Endothelial cell of umbilical vein (primary cell): ENCODE results near the gene TMEM208. TPM values are rescaled to one million over a fixed set of nuclear protein-coding genes. Genes with fewer than 3 reads are reported as not detected.

Source experiments
- BruUV-seq: library from RNA; stranded (reverse); fragments of 400-500 nt; replicated peaks from 2 replicates; lab custom pipeline; 2021; lab: Mats Ljungman, UMichigan
- CTCF ChIA-PET: fragments of 300-600, 350-600 bp; sonication (Branson Sonifier 250); formaldehyde crosslinking; loops from one replicate; lab custom pipeline; 2021; ENCODE audit warnings: antibody characterized with exemption, inconsistent platforms; lab: Charles Lee
- POLR2A ChIA-PET: fragments of 300-600, 350-600 bp; sonication (Branson Sonifier 250); formaldehyde crosslinking; loops from one replicate; lab custom pipeline; 2021; ENCODE audit warnings: antibody characterized with exemption, inconsistent platforms; lab: Charles Lee
- DNase-seq: peaks from one replicate; pipeline ENCODE4 v3.0.0-alpha.2; 2011; ENCODE audit warnings: low read depth, low spot score
- FAIRE-seq: peaks from 2 replicates; lab custom pipeline; 2011; peaks lifted over from hg19 to GRCh38; lab: Jason Lieb, UNC
- H2AFZ ChIP-seq: 2 replicates; pipeline ENCODE4 v1.6.0; 2012; ENCODE audit warnings: low read depth, low read length, control low read depth, inconsistent platforms
- H3K27ac ChIP-seq: 2 replicates; pipeline ENCODE4 v1.5.1; 2011; ENCODE audit warnings: low read depth, mild to moderate bottlenecking, control low read depth, low read length, moderate library complexity; ENCODE audit not compliant: insufficient read depth
- H3K27me3 ChIP-seq, 2 experiments: 2 replicates each; pipeline versions ENCODE4 v1.6.0 to v1.6.1; 2011; ENCODE audit warnings: low read length in 2 of 2, mixed read lengths in 1 of 2; ENCODE audit not compliant: control insufficient read depth in 2 of 2, insufficient read depth in 2 of 2
- H3K36me3 ChIP-seq, 2 experiments: 2 replicates in 1 of 2; 3 replicates in 1 of 2; pipeline ENCODE4 v1.5.1; 2011; ENCODE audit warnings: low read length in 2 of 2, mild to moderate bottlenecking in 1 of 2, moderate library complexity in 1 of 2; ENCODE audit not compliant: control insufficient read depth in 2 of 2, insufficient read depth in 2 of 2; ENCODE audit errors: extremely low read depth in 1 of 2
- H3K4me1 ChIP-seq: 3 replicates; pipeline ENCODE4 v1.5.1; 2011; ENCODE audit warnings: mild to moderate bottlenecking, low read length; ENCODE audit not compliant: control insufficient read depth, insufficient read depth; ENCODE audit errors: extremely low read depth
- H3K4me2 ChIP-seq: 2 replicates; pipeline ENCODE4 v1.6.1; 2011; ENCODE audit warnings: low read length, control low read depth, mixed read lengths; ENCODE audit not compliant: insufficient read depth
- H3K4me3 ChIP-seq, 3 experiments: fragments of 200-600 bp in 1 of 3; sonication (generic), shearing (Covaris generic) in 1 of 3; replicated peaks in 1 of 3; 2 replicates each; pipeline ENCODE4 v1.5.1; 2011 to 2016; ENCODE audit warnings: control low read depth in 3 of 3, low read length in 3 of 3, mild to moderate bottlenecking in 2 of 3, inconsistent platforms in 1 of 3, low read depth in 1 of 3, moderate library complexity in 1 of 3; ENCODE audit not compliant: insufficient read depth in 1 of 3
- H3K79me2 ChIP-seq: 2 replicates; pipeline ENCODE4 v1.6.0; 2012; ENCODE audit warnings: low read length, inconsistent platforms; ENCODE audit not compliant: control insufficient read depth, insufficient read depth
- H3K9ac ChIP-seq: replicated peaks from 2 replicates; pipeline ENCODE3; 2011; ENCODE audit warnings: low read length, control low read depth; ENCODE audit not compliant: insufficient read depth; ENCODE audit errors: extremely low read depth
- H3K9me1 ChIP-seq: replicated peaks from 3 replicates; pipeline ENCODE4 v1.6.0; 2011; ENCODE audit warnings: mild to moderate bottlenecking, low read length; ENCODE audit not compliant: control insufficient read depth, insufficient read depth; ENCODE audit errors: extremely low read depth
- H3K9me3 ChIP-seq: replicated peaks from 2 replicates; pipeline ENCODE4 v1.5.1; 2012; ENCODE audit warnings: low read length, inconsistent platforms; ENCODE audit not compliant: control insufficient read depth, insufficient read depth
- H4K20me1 ChIP-seq: replicated peaks from 2 replicates; pipeline ENCODE3; 2011; ENCODE audit warnings: mild to moderate bottlenecking, low read length; ENCODE audit not compliant: control insufficient read depth, insufficient read depth; ENCODE audit errors: extremely low read depth
- EZH2 ChIP-seq: IDR thresholded peaks from 2 replicates; pipeline ENCODE4 v1.6.1; 2012; ENCODE audit warnings: borderline replicate concordance, low read depth, mild to moderate bottlenecking, moderate library complexity, low read length, inconsistent platforms; ENCODE audit not compliant: severe bottlenecking
- FOS ChIP-seq: IDR thresholded peaks from 2 replicates; pipeline ENCODE4 v1.6.1; 2011; ENCODE audit warnings: mild to moderate bottlenecking, low read length, moderate library complexity, borderline replicate concordance; ENCODE audit not compliant: insufficient read depth
- GATA2 ChIP-seq: IDR thresholded peaks from 2 replicates; pipeline ENCODE4 v1.7.0; 2011; ENCODE audit warnings: low read depth, mild to moderate bottlenecking, moderate library complexity, mixed read lengths, low read length; ENCODE audit not compliant: insufficient read length, insufficient read depth
- JUN ChIP-seq: IDR thresholded peaks from 2 replicates; pipeline ENCODE4 v1.6.1; 2011; ENCODE audit warnings: borderline replicate concordance, low read depth; ENCODE audit not compliant: insufficient read length, insufficient read depth
- MYC ChIP-seq: IDR thresholded peaks from one replicate; pipeline ENCODE4 v1.6.1; 2011; ENCODE audit warnings: mild to moderate bottlenecking, low read depth, low read length
- POLR2A ChIP-seq: IDR thresholded peaks from 2 replicates; pipeline ENCODE4 v1.6.1; 2012; ENCODE audit warnings: low read depth, mild to moderate bottlenecking, control low read depth, low read length
- dilution Hi-C: fragments of 300-500 bp; cut with MboI; formaldehyde crosslinking; loops from one replicate; pipeline ENCODE4 v1.15.0; 2019; ENCODE audit warnings: low sequenced_read_pairs; ENCODE audit not compliant: extremely low pct_ligation_motif_present
- intact Hi-C: fragments of 100-400 bp; cut with micrococcal nuclease; formaldehyde crosslinking; loops from one replicate; pipeline ENCODE4 v1.10.0; 2022
- polyA plus RNA-seq, 4 experiments: library from polyadenylated mRNA; depleted of rRNA in 3 of 4; stranded (reverse) in 3 of 4; unstranded in 1 of 4; fragments of >200 nt; gene quantifications; 2 replicates each; pipeline versions ENCODE4 v1.2.1 to v1.2.3, GENCODE V29; 2011 to 2012; ENCODE audit warnings: missing spikeins in 1 of 4
- total RNA-seq: library from RNA; stranded (reverse); gene quantifications from 2 replicates; pipeline ENCODE4 v1.2.3, GENCODE V29; 2021
- TF ChIP-seq, protein P1 (sequence below), 2 donors: IDR thresholded peaks; 1 replicate in 1 of 2; 2 replicates in 1 of 2; pipeline ENCODE4 v1.5.1; 2011; ENCODE audit warnings: low read length in 2 of 2, mild to moderate bottlenecking in 2 of 2, moderate library complexity in 2 of 2, control low read depth in 1 of 2, inconsistent platforms in 1 of 2, low read depth in 1 of 2; ENCODE audit not compliant: insufficient read depth in 1 of 2; ENCODE audit errors: extremely low read depth in 1 of 2

Gene TMEM208
- total and polyA plus RNA-seq, 2 donors (not counting 3 experiments of a cell fraction or from before 2014, with no cell fraction given), result 35.3 to 94.0 TPM

- no peak overlapping the region for H3K27ac ChIP-seq
- no peak overlapping the region for H3K4me2 ChIP-seq
- no peak for FAIRE-seq
- peaks cover 11 to 65% of the 10 kb centered on the region in 2 experiments for H3K36me3 ChIP-seq
- dilution Hi-C loops, result no loop called here
- peaks cover 4% of the 10 kb centered on the region for H3K4me1 ChIP-seq
- no peaks in the 10 kb centered on the region for H3K9me1 ChIP-seq
- peaks cover 12% of the 10 kb centered on the region for H3K79me2 ChIP-seq
- H3K9me3 ChIP-seq, result no peaks in the 10 kb centered on the region
- H3K9ac ChIP-seq, result no peak overlapping the region
- H3K27me3 ChIP-seq, result no peaks in the 10 kb centered on the region
- H3K4me3 ChIP-seq, result no peak overlapping the region
- BruUV-seq, result no TSS peak
- H4K20me1 ChIP-seq, result no peaks in the 10 kb centered on the region
- intact Hi-C loops, result loop anchor here (1.0 kb wide), 1 partner anchor 8 kb away; no protein-coding TSS in a partner anchor
- ChIA-PET CTCF (interaction anchor here (0.9 to 1.8 kb wide), 3 partner anchors 8 to 38 kb away, joined by 3 to 4 read pairs (median 4); partner anchors contain the start of gene FHOD1), POLR2A (no interaction called here)
- DNase-seq, result no peak
- TF ChIP-seq, protein P1, sequence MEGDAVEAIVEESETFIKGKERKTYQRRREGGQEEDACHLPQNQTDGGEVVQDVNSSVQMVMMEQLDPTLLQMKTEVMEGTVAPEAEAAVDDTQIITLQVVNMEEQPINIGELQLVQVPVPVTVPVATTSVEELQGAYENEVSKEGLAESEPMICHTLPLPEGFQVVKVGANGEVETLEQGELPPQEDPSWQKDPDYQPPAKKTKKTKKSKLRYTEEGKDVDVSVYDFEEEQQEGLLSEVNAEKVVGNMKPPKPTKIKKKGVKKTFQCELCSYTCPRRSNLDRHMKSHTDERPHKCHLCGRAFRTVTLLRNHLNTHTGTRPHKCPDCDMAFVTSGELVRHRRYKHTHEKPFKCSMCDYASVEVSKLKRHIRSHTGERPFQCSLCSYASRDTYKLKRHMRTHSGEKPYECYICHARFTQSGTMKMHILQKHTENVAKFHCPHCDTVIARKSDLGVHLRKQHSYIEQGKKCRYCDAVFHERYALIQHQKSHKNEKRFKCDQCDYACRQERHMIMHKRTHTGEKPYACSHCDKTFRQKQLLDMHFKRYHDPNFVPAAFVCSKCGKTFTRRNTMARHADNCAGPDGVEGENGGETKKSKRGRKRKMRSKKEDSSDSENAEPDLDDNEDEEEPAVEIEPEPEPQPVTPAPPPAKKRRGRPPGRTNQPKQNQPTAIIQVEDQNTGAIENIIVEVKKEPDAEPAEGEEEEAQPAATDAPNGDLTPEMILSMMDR (IDR thresholded peaks at IDR 0.05; ENCODE audit: extremely low read depth in 1 of 2, insufficient read depth in 1 of 2, low read depth in 1 of 2, low read length in 2 of 2), result no peak
- TF ChIP-seq EZH2 (no peak), FOS (no peak), GATA2 (no peak), MYC (no peak), JUN (no peak), POLR2A (no peak)
- H2AFZ ChIP-seq, result no peak overlapping the region
Measured at GRCh38 chr16:67235816-67236562, 9.1 kb downstream of the TMEM208 start.
